NB4 (cell line): ENCODE measurements around the gene IL17A.

Experiments used
- CTCF ChIP-seq: IDR thresholded peaks from one replicate; pipeline ENCODE4 v1.5.1; 2012; ENCODE audit warnings: low read depth, low read length
- MAX ChIP-seq: IDR thresholded peaks from 2 replicates; pipeline ENCODE4 v1.6.1; 2011; ENCODE audit warnings: low read depth, low read length
- POLR2A ChIP-seq: IDR thresholded peaks from 2 replicates; pipeline ENCODE4 v1.6.1; 2011; ENCODE audit warnings: mild to moderate bottlenecking; ENCODE audit not compliant: insufficient read length; ENCODE audit errors: extremely low read depth

- no peak for TF ChIP-seq CTCF
- no peak for TF ChIP-seq POLR2A
- TF ChIP-seq MAX = no peak
Observed at GRCh38 chr6:52160472-52161104, 25.6 kb upstream of the IL17A start.
